A549 (cell line): ENCODE measurements around the gene GPR21. TPM values are rescaled to one million over a fixed set of nuclear protein-coding genes. Genes with fewer than 3 reads are reported as not detected.

ENCODE experiments used
- ATAC-seq, 2 experiments: fragments of 200-7000 bp in 1 of 2; fragments of >200 bp in 1 of 2; cut with Nextera tagmentation in 1 of 2; cut with Tn5 transposase in 1 of 2; 3 replicates each; pipeline versions ENCODE4 v1.8.0 to v1.9.1; 2018 to 2020; ENCODE audit warnings: mild to moderate bottlenecking in 1 of 2, moderate library complexity in 1 of 2
- CTCF ChIA-PET: fragments of 300-600 bp; sonication (Branson Sonifier 250); formaldehyde crosslinking; extraction: SDS; loops from one replicate; lab custom pipeline; 2021; ENCODE audit warnings: antibody characterized with exemption, inconsistent platforms; lab: Yijun Ruan, JAX
- POLR2A ChIA-PET: fragments of 350-600 bp; formaldehyde crosslinking; extraction: SDS; loops from one replicate; lab custom pipeline; 2021; ENCODE audit warnings: antibody characterized with exemption, inconsistent platforms; lab: Yijun Ruan, JAX
- DNase-seq, 2 experiments: peaks; one replicate each; pipeline versions ENCODE4 v3.0.0 to v3.0.0-alpha.2; 2011 to 2016; ENCODE audit warnings: low read depth in 1 of 2, low spot score in 1 of 2
- FAIRE-seq: peaks from 2 replicates; lab custom pipeline; 2011; peaks lifted over from hg19 to GRCh38; lab: Jason Lieb, UNC
- H3K27ac ChIP-seq, 2 experiments: fragments of >200 bp; sonication (Bioruptor Twin); formaldehyde crosslinking; 3 replicates each; pipeline ENCODE4 v1.5.1; 2016 to 2017
- H3K4me1 ChIP-seq: fragments of >200 bp; sonication (Bioruptor Twin); formaldehyde crosslinking; 3 replicates; pipeline ENCODE4 v1.6.1; 2016
- H3K4me2 ChIP-seq: fragments of >200 bp; sonication (Bioruptor Twin); formaldehyde crosslinking; 3 replicates; pipeline ENCODE4 v1.6.1; 2016
- H3K4me3 ChIP-seq: fragments of >200 bp; sonication (Bioruptor Twin); formaldehyde crosslinking; 3 replicates; pipeline ENCODE4 v1.5.1; 2016
- H3K9me3 ChIP-seq: fragments of >200 bp; sonication (Bioruptor Twin); formaldehyde crosslinking; 3 replicates; pipeline ENCODE4 v1.6.1; 2016
- CBX8 ChIP-seq: fragments of 200-600 bp; sonication (generic); IDR thresholded peaks from 2 replicates; pipeline ENCODE4 v1.6.1; 2016
- E2F6 ChIP-seq: IDR thresholded peaks from 2 replicates; pipeline ENCODE4 v1.6.1; 2012; ENCODE audit warnings: low read depth, borderline replicate concordance
- EHF ChIP-seq: fragments of 250-450 bp; sonication (Bioruptor Pico); IDR thresholded peaks from 2 replicates; pipeline ENCODE4 v1.5.0; 2020; ENCODE audit warnings: mild to moderate bottlenecking
- HDAC2 ChIP-seq: fragments of 200-600 bp; sonication (generic); IDR thresholded peaks from 2 replicates; pipeline ENCODE4 v1.6.1; 2016
- HES2 ChIP-seq: fragments of >200 bp; sonication (Bioruptor Twin); formaldehyde crosslinking; IDR thresholded peaks from 2 replicates; pipeline ENCODE4 v1.6.1; 2016
- HEYL ChIP-seq: fragments of 250-450 bp; sonication (Bioruptor Pico); IDR thresholded peaks from 2 replicates; pipeline ENCODE4 v1.8.0; 2021; ENCODE audit warnings: mild to moderate bottlenecking, moderate library complexity
- HOXA7 ChIP-seq: fragments of 250-450 bp; sonication (Bioruptor Pico); IDR thresholded peaks from 2 replicates; pipeline ENCODE4 v1.5.0; 2020; ENCODE audit warnings: mild to moderate bottlenecking, moderate library complexity
- HOXB13 ChIP-seq: fragments of 250-450 bp; sonication (Bioruptor Pico); IDR thresholded peaks from 2 replicates; pipeline ENCODE4 v1.5.0; 2020; ENCODE audit warnings: low read depth, mild to moderate bottlenecking, moderate library complexity
- JUNB ChIP-seq: fragments of >200 bp; sonication (Bioruptor Twin); formaldehyde crosslinking; IDR thresholded peaks from 2 replicates; pipeline ENCODE4 v1.6.1; 2016
- NPAS2 ChIP-seq: fragments of 250-450 bp; sonication (Bioruptor Pico); IDR thresholded peaks from 2 replicates; pipeline ENCODE4 v1.8.0; 2022; ENCODE audit warnings: mild to moderate bottlenecking, moderate library complexity, borderline replicate concordance
- NR3C1 ChIP-seq: fragments of >200 bp; sonication (Bioruptor Twin); formaldehyde crosslinking; IDR thresholded peaks from 3 replicates; pipeline ENCODE4 v1.6.1; 2017
- PHF8 ChIP-seq: fragments of 200-600 bp; sonication (generic); IDR thresholded peaks from 2 replicates; pipeline ENCODE4 v1.6.1; 2016; ENCODE audit warnings: low read depth, mild to moderate bottlenecking, antibody characterized with exemption, moderate library complexity, borderline replicate concordance
- RAD21 ChIP-seq, 2 experiments: fragments of >200 bp in 1 of 2; sonication (Bioruptor Twin) in 1 of 2; formaldehyde crosslinking in 1 of 2; IDR thresholded peaks in 1 of 2; conservative IDR thresholded peaks in 1 of 2; 2 replicates in 1 of 2; 3 replicates in 1 of 2; pipeline ENCODE4 v1.6.1; 2012 to 2018; ENCODE audit warnings: inconsistent platforms in 1 of 2
- RARB ChIP-seq: fragments of 250-450 bp; sonication (Bioruptor Pico); IDR thresholded peaks from 2 replicates; pipeline ENCODE4 v1.8.0; 2021; ENCODE audit warnings: mild to moderate bottlenecking, moderate library complexity
- RCOR1 ChIP-seq: fragments of 150-350 bp; IDR thresholded peaks from 2 replicates; pipeline ENCODE4 v1.6.1; 2014; ENCODE audit warnings: antibody characterized with exemption, low read length, low read depth
- RFX5 ChIP-seq: fragments of 450-650 bp; IDR thresholded peaks from 2 replicates; pipeline ENCODE4 v1.7.1; 2014; ENCODE audit warnings: antibody characterized with exemption, mild to moderate bottlenecking, moderate library complexity
- SREBF2 ChIP-seq: fragments of 450-650 bp; IDR thresholded peaks from 2 replicates; pipeline ENCODE4 v1.6.1; 2014; ENCODE audit warnings: mild to moderate bottlenecking, moderate library complexity
- USF2 ChIP-seq: fragments of 450-650 bp; IDR thresholded peaks from 2 replicates; pipeline ENCODE4 v1.6.1; 2014; ENCODE audit warnings: antibody characterized with exemption
- ZC3H11A ChIP-seq: fragments of 450-650 bp; IDR thresholded peaks from 2 replicates; pipeline ENCODE4 v1.6.1; 2014; ENCODE audit warnings: antibody characterized with exemption, mild to moderate bottlenecking
- WGBS: methylation state at CpG from one replicate; pipeline ENCODE4 v1.1.6; 2017; ENCODE audit errors: missing lambda C conversion rate; 5-methylcytosine and 5-hydroxymethylcytosine counted together
- polyA plus RNA-seq, 4 experiments: library from polyadenylated mRNA; depleted of rRNA in 3 of 4; stranded (reverse); fragments of >200 nt; fragmentation: RNase III in 1 of 4; extraction: RNeasy Plus Mini Kit Qiagen cat#74134 plus additional on column Dnase treatment in 1 of 4; gene quantifications; 2 replicates in 3 of 4; 3 replicates in 1 of 4; pipeline ENCODE4 v1.2.3, GENCODE V29; 2011 to 2017
- TF ChIP-seq, protein P1 (sequence below): fragments of 200-600 bp; sonication (generic); IDR thresholded peaks from 2 replicates; pipeline ENCODE4 v1.6.1; 2016; ENCODE audit warnings: antibody characterized with exemption, mild to moderate bottlenecking, moderate library complexity
- TF ChIP-seq, protein P2 (sequence below): fragments of 250-450 bp; sonication (Bioruptor Pico); IDR thresholded peaks from 2 replicates; pipeline ENCODE4 v1.5.0; 2020; ENCODE audit warnings: low read depth, mild to moderate bottlenecking, moderate library complexity

Gene GPR21
- polyA plus RNA-seq, 2 of the 4 experiments (the other 2 are of a cell fraction) = 0.13 TPM; not detected in 1

GRCh38 chr9:123027517-123027916 is 6.0 kb upstream of the GPR21 start:
- ATAC-seq (no peak), DNase-seq (no peak), FAIRE-seq (no peak)
- Histone ChIP-seq H3K4me1 (no peaks in the 10 kb centered on the region), H3K9me3 (no peaks in the 10 kb centered on the region), H3K4me3 (no peak overlapping the region), H3K27ac (no peak overlapping the region), H3K4me2 (no peak overlapping the region)
- TF ChIP-seq HOXB13 = no peak
- no peak for TF ChIP-seq NR3C1
- TF ChIP-seq SREBF2 = no peak
- no peak for TF ChIP-seq HDAC2
- no peak for TF ChIP-seq RAD21 (conservative IDR thresholded peaks at IDR 0.05 in 1 of 2, IDR thresholded peaks at IDR 0.05 in 1 of 2)
- no peak for TF ChIP-seq HOXA7
- no peak for TF ChIP-seq NPAS2
- no peak for TF ChIP-seq RFX5
- no peak for TF ChIP-seq JUNB
- ChIA-PET POLR2A (no interaction called here), CTCF (no interaction called here)
- 66% methylated on average over 3 of the region's 3 CpGs for WGBS

DNA sequence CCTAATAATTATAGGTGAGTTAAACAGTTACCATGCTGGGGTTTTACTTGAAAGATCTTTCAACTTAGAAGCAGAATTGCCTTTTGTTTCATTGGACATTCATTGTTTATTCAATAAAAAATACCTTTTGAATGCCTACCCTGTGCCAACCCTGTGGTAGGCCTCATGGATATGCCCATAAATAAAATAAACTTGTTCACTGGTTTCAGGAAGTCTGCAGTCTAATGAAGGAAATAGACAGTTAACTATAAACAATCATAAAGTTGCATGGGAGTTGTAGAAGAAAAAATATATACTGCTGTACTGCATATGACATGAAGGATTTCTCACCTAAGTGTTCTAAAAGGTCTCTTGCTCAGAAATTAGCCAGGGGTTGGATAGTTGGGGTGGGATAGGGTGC is 5.3 kb upstream of the GPR21 start:
- ChIA-PET CTCF (no interaction called here), POLR2A (no interaction called here)
- Histone ChIP-seq H3K4me3 (no peak overlapping the region), H3K4me1 (no peaks in the 10 kb centered on the region), H3K4me2 (no peak overlapping the region), H3K9me3 (no peaks in the 10 kb centered on the region), H3K27ac (no peak overlapping the region)
- TF ChIP-seq HEYL (CRISPR knock-in tag) (no peak), RARB (CRISPR knock-in tag) (no peak), USF2 (no peak), HOXA7 (no peak), NPAS2 (no peak), RCOR1 (no peak), EHF (CRISPR knock-in tag) (no peak), ZC3H11A (no peak), PHF8 (no peak), E2F6 (no peak)
- FAIRE-seq (no peak), DNase-seq (no peak), ATAC-seq (no peak)

DNA sequence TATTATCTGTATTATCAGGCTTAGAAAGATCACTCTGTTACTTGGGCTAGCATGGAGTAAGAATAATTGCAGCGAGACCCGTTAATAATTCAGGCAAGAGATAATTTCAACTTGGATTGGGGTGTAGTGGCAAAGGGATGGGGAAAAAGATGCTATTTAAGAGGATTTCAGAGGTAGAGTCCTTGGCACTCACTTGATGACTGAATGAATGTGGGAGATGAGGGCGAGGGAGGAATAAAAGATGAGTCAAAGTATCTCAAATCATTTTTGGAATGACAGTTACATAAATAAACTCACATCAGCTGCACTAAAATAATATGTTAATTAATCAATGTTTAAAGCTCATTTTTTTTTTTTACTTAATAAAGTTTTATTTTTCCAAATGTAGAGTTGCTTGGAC is 4.5 kb upstream of the GPR21 start:
- no peak overlapping the region for H3K4me2 ChIP-seq
- ATAC-seq (no peak), DNase-seq (no peak), FAIRE-seq (no peak)
- WGBS = 93% methylated on average over 3 of the region's 3 CpGs
- H3K27ac ChIP-seq = no peak overlapping the region
- POLR2A ChIA-PET = no interaction called here
- TF ChIP-seq, protein P1, sequence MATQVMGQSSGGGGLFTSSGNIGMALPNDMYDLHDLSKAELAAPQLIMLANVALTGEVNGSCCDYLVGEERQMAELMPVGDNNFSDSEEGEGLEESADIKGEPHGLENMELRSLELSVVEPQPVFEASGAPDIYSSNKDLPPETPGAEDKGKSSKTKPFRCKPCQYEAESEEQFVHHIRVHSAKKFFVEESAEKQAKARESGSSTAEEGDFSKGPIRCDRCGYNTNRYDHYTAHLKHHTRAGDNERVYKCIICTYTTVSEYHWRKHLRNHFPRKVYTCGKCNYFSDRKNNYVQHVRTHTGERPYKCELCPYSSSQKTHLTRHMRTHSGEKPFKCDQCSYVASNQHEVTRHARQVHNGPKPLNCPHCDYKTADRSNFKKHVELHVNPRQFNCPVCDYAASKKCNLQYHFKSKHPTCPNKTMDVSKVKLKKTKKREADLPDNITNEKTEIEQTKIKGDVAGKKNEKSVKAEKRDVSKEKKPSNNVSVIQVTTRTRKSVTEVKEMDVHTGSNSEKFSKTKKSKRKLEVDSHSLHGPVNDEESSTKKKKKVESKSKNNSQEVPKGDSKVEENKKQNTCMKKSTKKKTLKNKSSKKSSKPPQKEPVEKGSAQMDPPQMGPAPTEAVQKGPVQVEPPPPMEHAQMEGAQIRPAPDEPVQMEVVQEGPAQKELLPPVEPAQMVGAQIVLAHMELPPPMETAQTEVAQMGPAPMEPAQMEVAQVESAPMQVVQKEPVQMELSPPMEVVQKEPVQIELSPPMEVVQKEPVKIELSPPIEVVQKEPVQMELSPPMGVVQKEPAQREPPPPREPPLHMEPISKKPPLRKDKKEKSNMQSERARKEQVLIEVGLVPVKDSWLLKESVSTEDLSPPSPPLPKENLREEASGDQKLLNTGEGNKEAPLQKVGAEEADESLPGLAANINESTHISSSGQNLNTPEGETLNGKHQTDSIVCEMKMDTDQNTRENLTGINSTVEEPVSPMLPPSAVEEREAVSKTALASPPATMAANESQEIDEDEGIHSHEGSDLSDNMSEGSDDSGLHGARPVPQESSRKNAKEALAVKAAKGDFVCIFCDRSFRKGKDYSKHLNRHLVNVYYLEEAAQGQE = no peak
- TF ChIP-seq HOXA7 (no peak), HES2 (no peak), CBX8 (no peak)
- TF ChIP-seq, protein P2, sequence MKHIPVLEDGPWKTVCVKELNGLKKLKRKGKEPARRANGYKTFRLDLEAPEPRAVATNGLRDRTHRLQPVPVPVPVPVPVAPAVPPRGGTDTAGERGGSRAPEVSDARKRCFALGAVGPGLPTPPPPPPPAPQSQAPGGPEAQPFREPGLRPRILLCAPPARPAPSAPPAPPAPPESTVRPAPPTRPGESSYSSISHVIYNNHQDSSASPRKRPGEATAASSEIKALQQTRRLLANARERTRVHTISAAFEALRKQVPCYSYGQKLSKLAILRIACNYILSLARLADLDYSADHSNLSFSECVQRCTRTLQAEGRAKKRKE = no peak
- H3K4me1 ChIP-seq = no peaks in the 10 kb centered on the region
- no peaks in the 10 kb centered on the region for H3K9me3 ChIP-seq
- no peak overlapping the region for H3K4me3 ChIP-seq
- CTCF ChIA-PET = interaction anchor here (1.6 kb wide), 1 partner anchor 38 kb away, joined by 3 read pairs; no protein-coding TSS in a partner anchor
